GM12878 (cell line): Measurements from ENCODE around the gene POLR2F.
"Not testable (repeated sequence)": the region's sequence is repeated elsewhere in the genome, so short reads cannot be mapped to it uniquely, and the experiment has no call there.

Source experiments
- CHD1 ChIP-seq: IDR thresholded peaks from 2 replicates; pipeline ENCODE4 v1.6.1; 2012; ENCODE audit warnings: low read depth, low read length, improper control_type of control experiment
- CREB1 ChIP-seq: IDR thresholded peaks from 2 replicates; pipeline ENCODE4 v1.6.1; 2012; ENCODE audit warnings: low read depth, mild to moderate bottlenecking, inconsistent platforms
- CTCF ChIP-seq, 3 experiments: IDR thresholded peaks in 2 of 3; conservative IDR thresholded peaks in 1 of 3; 2 replicates each; pipeline ENCODE4 v1.5.1; 2011; ENCODE audit warnings: low read depth in 3 of 3, low read length in 3 of 3, mild to moderate bottlenecking in 3 of 3, control low read depth in 2 of 3, moderate library complexity in 2 of 3, inconsistent platforms in 1 of 3, mixed read lengths in 1 of 3; ENCODE audit not compliant: control insufficient read depth in 2 of 3, insufficient read depth in 1 of 3; ENCODE audit errors: extremely low read depth in 1 of 3
- DPF2 ChIP-seq: fragments of 450-650 bp; IDR thresholded peaks from 2 replicates; pipeline ENCODE4 v1.6.1; 2017; ENCODE audit warnings: mild to moderate bottlenecking
- E2F8 ChIP-seq: fragments of 450-650 bp; IDR thresholded peaks from 2 replicates; pipeline ENCODE4 v1.6.1; 2018; ENCODE audit warnings: mild to moderate bottlenecking, low read depth, moderate library complexity; ENCODE audit not compliant: partially characterized antibody
- EP300 ChIP-seq, 2 experiments: fragments of 150-350 bp in 1 of 2; IDR thresholded peaks; 2 replicates each; pipeline ENCODE4 v1.6.1; 2011 to 2012; ENCODE audit warnings: low read depth in 2 of 2, low read length in 2 of 2, borderline replicate concordance in 1 of 2, improper control_type of control experiment in 1 of 2, inconsistent platforms in 1 of 2; ENCODE audit not compliant: control insufficient read depth in 1 of 2
- ETV6 ChIP-seq, 2 experiments: fragments of 450-650 bp in 1 of 2; IDR thresholded peaks in 1 of 2; conservative IDR thresholded peaks in 1 of 2; 2 replicates each; pipeline ENCODE4 v1.6.1; 2014; ENCODE audit warnings: antibody characterized with exemption in 1 of 2, borderline replicate concordance in 1 of 2, low read depth in 1 of 2, mild to moderate bottlenecking in 1 of 2, moderate library complexity in 1 of 2
- IKZF1 ChIP-seq: fragments of 450-650 bp; conservative IDR thresholded peaks from 2 replicates; pipeline ENCODE4 v1.6.1; 2017; ENCODE audit warnings: antibody characterized with exemption, mild to moderate bottlenecking
- KAT2A ChIP-seq: conservative IDR thresholded peaks from 2 replicates; pipeline ENCODE4 v1.6.1; 2011; ENCODE audit warnings: low read depth, low read length; ENCODE audit not compliant: control insufficient read depth
- MAX ChIP-seq: IDR thresholded peaks from 2 replicates; pipeline ENCODE4 v1.6.1; 2012; ENCODE audit warnings: low read depth, low read length, improper control_type of control experiment
- PKNOX1 ChIP-seq: fragments of 450-650 bp; IDR thresholded peaks from 2 replicates; pipeline ENCODE4 v1.6.1; 2016; ENCODE audit warnings: mild to moderate bottlenecking
- POLR2A ChIP-seq: IDR thresholded peaks from 2 replicates; pipeline ENCODE4 v1.6.1; 2011; ENCODE audit warnings: low read depth, mild to moderate bottlenecking, low read length
- SMC3 ChIP-seq: IDR thresholded peaks from 2 replicates; pipeline ENCODE4 v1.6.1; 2011; ENCODE audit warnings: low read length, improper control_type of control experiment, borderline replicate concordance

- not testable (repeated sequence) for TF ChIP-seq SMC3; MAX; DPF2; IKZF1; POLR2A; ETV6 (conservative IDR thresholded peaks at IDR 0.05 in 1 of 2, IDR thresholded peaks at IDR 0.05 in 1 of 2; ENCODE audit: borderline replicate concordance in 1 of 2, low read depth in 1 of 2); CREB1; CTCF (IDR thresholded peaks at IDR 0.05 in 2 of 3, conservative IDR thresholded peaks at IDR 0.05 in 1 of 3; ENCODE audit: control insufficient read depth in 2 of 3, extremely low read depth in 1 of 3, insufficient read depth in 1 of 3, low read depth in 3 of 3, low read length in 3 of 3); CHD1; PKNOX1; KAT2A; EP300 (IDR thresholded peaks at IDR 0.05; ENCODE audit: borderline replicate concordance in 1 of 2, control insufficient read depth in 1 of 2, low read depth in 2 of 2, low read length in 2 of 2); E2F8
Observed at GRCh38 chr22:37944423-37944822, 9.1 kb upstream of the POLR2F start.
